Loucy (cell line): ENCODE data around the gene THADA.
"Not testable (repeated sequence)": the region's sequence is repeated elsewhere in the genome, so short reads cannot be mapped to it uniquely, and the experiment has no call there.

ENCODE experiments used
- H2AFZ ChIP-seq: fragments of 200-600 bp; sonication (generic); 2 replicates; pipeline ENCODE4 v1.6.0; 2016; ENCODE audit warnings: antibody characterized with exemption, mild to moderate bottlenecking, low read length, moderate library complexity
- H3F3A ChIP-seq: fragments of 200-600 bp; 2 replicates; pipeline ENCODE4 v1.6.0; 2016; ENCODE audit warnings: antibody characterized with exemption, low read depth, mild to moderate bottlenecking
- H3K27me3 ChIP-seq: fragments of 200-600 bp; sonication (generic); 2 replicates; pipeline ENCODE4 v1.6.1; 2014; ENCODE audit warnings: low read length, mild to moderate bottlenecking; ENCODE audit not compliant: insufficient read depth, poor library complexity, severe bottlenecking
- H3K36me3 ChIP-seq: fragments of 200-600 bp; sonication (generic); 2 replicates; pipeline ENCODE4 v1.6.1; 2016; ENCODE audit warnings: low read length; ENCODE audit not compliant: insufficient read depth
- H3K4me1 ChIP-seq: fragments of 200-600 bp; sonication (generic); 2 replicates; pipeline ENCODE4 v1.5.1; 2014; ENCODE audit warnings: low read length, mild to moderate bottlenecking; ENCODE audit not compliant: insufficient read depth, poor library complexity, severe bottlenecking
- H3K4me2 ChIP-seq: fragments of 200-600 bp; sonication (generic); 2 replicates; pipeline ENCODE4 v1.6.0; 2014; ENCODE audit warnings: antibody characterized with exemption, low read length, low read depth, mild to moderate bottlenecking; ENCODE audit not compliant: poor library complexity, severe bottlenecking
- H3K4me3 ChIP-seq: fragments of 200-600 bp; sonication (generic); 2 replicates; pipeline ENCODE4 v1.5.1; 2014; ENCODE audit warnings: low read length, mild to moderate bottlenecking, mixed read lengths; ENCODE audit not compliant: poor library complexity, severe bottlenecking
- H3K79me2 ChIP-seq: fragments of 200-600 bp; sonication (generic); 2 replicates; pipeline ENCODE4 v1.6.1; 2014; ENCODE audit warnings: low read length; ENCODE audit not compliant: insufficient read depth
- H3K9ac ChIP-seq: fragments of 200-600 bp; sonication (generic); 2 replicates; pipeline ENCODE4 v1.6.0; 2014; ENCODE audit warnings: mild to moderate bottlenecking, low read depth, low read length, moderate library complexity; ENCODE audit not compliant: poor library complexity, severe bottlenecking
- H3K9me2 ChIP-seq: fragments of 200-600 bp; sonication (generic); replicated peaks from 2 replicates; pipeline ENCODE4 v1.6.1; 2016; ENCODE audit warnings: low read depth, low read length, mixed read lengths
- H3K9me3 ChIP-seq: fragments of 200-600 bp; sonication (generic); 2 replicates; pipeline ENCODE4 v1.6.1; 2014; ENCODE audit warnings: mild to moderate bottlenecking, antibody characterized with exemption, low read length, low read depth; ENCODE audit not compliant: insufficient read depth
- H4K20me1 ChIP-seq: fragments of 200-600 bp; sonication (generic); 2 replicates; pipeline ENCODE4 v1.6.0; 2014; ENCODE audit warnings: antibody characterized with exemption, low read length, mild to moderate bottlenecking; ENCODE audit not compliant: insufficient read depth, poor library complexity, severe bottlenecking
- EZH2phosphoT487 ChIP-seq: fragments of 200-600 bp; IDR thresholded peaks from 2 replicates; pipeline ENCODE4 v1.6.1; 2018; ENCODE audit warnings: antibody characterized with exemption, mild to moderate bottlenecking, moderate library complexity, borderline replicate concordance
- TF ChIP-seq, protein P1 (sequence below): fragments of 200-600 bp; sonication (generic); conservative IDR thresholded peaks from 2 replicates; pipeline ENCODE4 v1.5.1; 2014; ENCODE audit warnings: mild to moderate bottlenecking, antibody characterized with exemption, low read length

The THADA gene

DNA sequence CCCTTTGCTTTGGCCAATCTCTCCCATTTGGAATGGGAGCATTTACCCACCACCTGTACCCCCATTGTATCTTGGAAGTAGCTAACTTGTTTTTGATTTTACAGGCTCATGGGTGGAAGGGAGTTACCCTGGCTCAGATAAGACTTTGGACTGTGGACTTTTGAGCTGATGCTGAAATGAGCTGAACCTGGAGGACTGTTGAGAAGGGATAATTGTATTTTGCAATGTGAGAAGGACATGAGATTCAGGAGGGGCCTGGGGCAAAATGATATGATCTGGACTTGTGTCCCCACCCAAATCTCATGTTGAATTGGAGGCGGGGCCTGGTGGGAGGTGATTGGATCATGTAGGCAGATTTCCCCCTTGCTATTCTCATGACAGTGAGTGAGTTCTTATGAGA is 310.9 kb downstream of the THADA start:
- no peaks in the 10 kb centered on the region for H3K4me1 ChIP-seq
- H4K20me1 ChIP-seq, result no peaks in the 10 kb centered on the region
- TF ChIP-seq, protein P1, sequence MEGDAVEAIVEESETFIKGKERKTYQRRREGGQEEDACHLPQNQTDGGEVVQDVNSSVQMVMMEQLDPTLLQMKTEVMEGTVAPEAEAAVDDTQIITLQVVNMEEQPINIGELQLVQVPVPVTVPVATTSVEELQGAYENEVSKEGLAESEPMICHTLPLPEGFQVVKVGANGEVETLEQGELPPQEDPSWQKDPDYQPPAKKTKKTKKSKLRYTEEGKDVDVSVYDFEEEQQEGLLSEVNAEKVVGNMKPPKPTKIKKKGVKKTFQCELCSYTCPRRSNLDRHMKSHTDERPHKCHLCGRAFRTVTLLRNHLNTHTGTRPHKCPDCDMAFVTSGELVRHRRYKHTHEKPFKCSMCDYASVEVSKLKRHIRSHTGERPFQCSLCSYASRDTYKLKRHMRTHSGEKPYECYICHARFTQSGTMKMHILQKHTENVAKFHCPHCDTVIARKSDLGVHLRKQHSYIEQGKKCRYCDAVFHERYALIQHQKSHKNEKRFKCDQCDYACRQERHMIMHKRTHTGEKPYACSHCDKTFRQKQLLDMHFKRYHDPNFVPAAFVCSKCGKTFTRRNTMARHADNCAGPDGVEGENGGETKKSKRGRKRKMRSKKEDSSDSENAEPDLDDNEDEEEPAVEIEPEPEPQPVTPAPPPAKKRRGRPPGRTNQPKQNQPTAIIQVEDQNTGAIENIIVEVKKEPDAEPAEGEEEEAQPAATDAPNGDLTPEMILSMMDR, result no peak
- no peak for TF ChIP-seq EZH2phosphoT487

DNA sequence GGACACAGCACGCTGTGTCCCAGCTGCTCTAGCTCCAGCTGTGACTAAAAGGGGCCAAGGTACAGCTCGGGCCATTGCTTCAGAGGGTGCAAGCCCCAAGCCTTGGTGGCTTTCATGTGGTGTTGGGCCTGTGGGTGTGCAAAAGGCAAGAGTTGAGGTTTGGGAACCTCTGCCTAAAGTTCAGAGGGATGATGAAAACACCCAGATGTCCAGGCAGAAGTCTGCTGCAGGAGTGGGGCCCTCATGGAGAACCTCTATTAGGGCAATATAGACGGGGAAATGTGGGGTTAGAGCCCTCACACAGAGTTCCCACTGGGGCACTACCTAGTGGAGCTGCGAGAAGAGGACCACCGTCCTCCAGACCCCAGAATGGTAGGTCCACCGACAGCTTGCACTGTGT is 311.5 kb downstream of the THADA start:
- H2AFZ ChIP-seq, H3K4me3 ChIP-seq, H3K27me3 ChIP-seq, H3F3A ChIP-seq, H3K9ac ChIP-seq, H3K4me2 ChIP-seq, H4K20me1 ChIP-seq, H3K9me2 ChIP-seq, H3K79me2 ChIP-seq, H3K4me1 ChIP-seq: not testable (repeated sequence)
- peaks cover 16% of the 10 kb centered on the region; the same call in 1 of the 2 replicates for H3K9me3 ChIP-seq
- H3K36me3 ChIP-seq, result peaks cover 53% of the 10 kb centered on the region; the same call in 1 of the 2 replicates

More for the DNA sequence above, 310.9 kb downstream of the THADA start:
- Histone ChIP-seq H3K27me3 (no peaks in the 10 kb centered on the region), H3F3A (no peaks in the 10 kb centered on the region), H3K4me2 (no peak overlapping the region), H2AFZ (no peak overlapping the region), H3K9ac (no peak overlapping the region), H3K79me2 (no peaks in the 10 kb centered on the region), H3K4me3 (no peak overlapping the region), H3K36me3 (peaks cover 53% of the 10 kb centered on the region; the same call in 1 of the 2 replicates), H3K9me3 (peaks cover 16% of the 10 kb centered on the region; the same call in 1 of the 2 replicates), H3K9me2 (no peaks in the 10 kb centered on the region)

DNA sequence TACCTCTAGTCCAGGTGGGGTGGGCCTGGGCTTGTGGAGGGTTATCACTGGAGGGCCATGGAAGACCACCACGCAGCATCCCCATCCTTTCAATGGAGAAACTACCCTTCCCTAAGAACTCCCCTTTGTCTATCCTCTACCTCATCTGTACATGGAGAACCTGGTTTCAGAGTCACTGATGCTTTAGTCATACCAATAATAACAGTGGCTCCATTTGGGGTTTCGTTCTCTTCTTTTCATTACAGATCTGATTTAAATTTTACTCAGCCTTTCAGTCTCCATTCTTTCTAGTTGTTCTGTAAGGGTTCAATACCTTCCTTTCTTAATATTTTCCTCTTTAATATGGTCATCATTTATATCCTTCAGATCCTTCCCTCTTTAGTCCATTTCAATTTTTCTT is 314.8 kb downstream of the THADA start:
- peaks cover 33% of the 10 kb centered on the region; the same call in 1 of the 2 replicates for H3K36me3 ChIP-seq
- H3K4me2 ChIP-seq, result no peak overlapping the region
- H3F3A ChIP-seq, result no peaks in the 10 kb centered on the region
- peaks cover 16% of the 10 kb centered on the region; the same call in 1 of the 2 replicates for H3K9me3 ChIP-seq
- TF ChIP-seq, protein P1, result no peak
- TF ChIP-seq EZH2phosphoT487, result no peak
- no peaks in the 10 kb centered on the region for H3K79me2 ChIP-seq
- peaks cover 5% of the 10 kb centered on the region for H3K4me1 ChIP-seq
- no peaks in the 10 kb centered on the region for H4K20me1 ChIP-seq
- H3K27me3 ChIP-seq, result no peaks in the 10 kb centered on the region
- no peaks in the 10 kb centered on the region for H3K9me2 ChIP-seq
- no peak overlapping the region for H2AFZ ChIP-seq
- no peak overlapping the region for H3K9ac ChIP-seq
- H3K4me3 ChIP-seq, result no peak overlapping the region

DNA sequence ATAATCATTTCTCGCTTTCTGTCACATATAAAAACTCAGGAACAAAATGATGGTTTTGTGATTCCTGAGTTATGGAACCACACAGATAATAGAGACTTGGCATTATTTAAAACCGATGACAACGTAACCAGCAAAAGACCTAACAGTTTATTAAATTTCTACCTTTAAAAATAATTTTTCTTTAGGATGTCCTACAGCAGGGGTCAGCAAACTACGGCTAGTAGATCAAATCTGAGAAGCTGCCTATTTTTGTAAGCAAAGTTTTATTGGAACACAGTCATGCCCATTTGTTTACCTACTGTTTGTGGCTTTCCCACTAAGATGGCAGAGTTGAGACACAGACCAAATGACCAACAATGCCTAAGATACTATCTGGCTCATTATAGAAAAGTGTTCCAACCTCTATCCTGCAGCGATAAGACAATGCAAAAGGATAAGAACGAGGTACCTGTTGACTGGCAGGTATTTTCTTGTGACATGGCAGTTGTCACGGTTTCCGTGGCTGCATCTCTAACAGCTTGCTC is 316.5 kb downstream of the THADA start:
- H3K4me3 ChIP-seq, result no peak overlapping the region
- H3K79me2 ChIP-seq, result no peaks in the 10 kb centered on the region
- H3K9me2 ChIP-seq, result no peaks in the 10 kb centered on the region
- H4K20me1 ChIP-seq, result no peaks in the 10 kb centered on the region
- no peaks in the 10 kb centered on the region for H3K27me3 ChIP-seq
- H3K36me3 ChIP-seq, result peaks cover 18% of the 10 kb centered on the region; the same call in 1 of the 2 replicates
- H3K4me1 ChIP-seq, result peaks cover 5% of the 10 kb centered on the region
- H3K9ac ChIP-seq, result no peak overlapping the region
- TF ChIP-seq, protein P1, result no peak
- TF ChIP-seq EZH2phosphoT487, result no peak
- no peak overlapping the region for H2AFZ ChIP-seq
- no peaks in the 10 kb centered on the region for H3F3A ChIP-seq
- peaks cover 5% of the 10 kb centered on the region; the same call in 1 of the 2 replicates for H3K9me3 ChIP-seq
- H3K4me2 ChIP-seq, result no peak overlapping the region
